Measurements from ENCODE around the gene RPA3.
A peak's percentile ranks its signal among the peaks of the same experiment; 100 is the strongest.
"Not testable (repeated sequence)": the region's sequence is repeated elsewhere in the genome, so short reads cannot be mapped to it uniquely, and the experiment has no call there.

RPA3 gene

DNA sequence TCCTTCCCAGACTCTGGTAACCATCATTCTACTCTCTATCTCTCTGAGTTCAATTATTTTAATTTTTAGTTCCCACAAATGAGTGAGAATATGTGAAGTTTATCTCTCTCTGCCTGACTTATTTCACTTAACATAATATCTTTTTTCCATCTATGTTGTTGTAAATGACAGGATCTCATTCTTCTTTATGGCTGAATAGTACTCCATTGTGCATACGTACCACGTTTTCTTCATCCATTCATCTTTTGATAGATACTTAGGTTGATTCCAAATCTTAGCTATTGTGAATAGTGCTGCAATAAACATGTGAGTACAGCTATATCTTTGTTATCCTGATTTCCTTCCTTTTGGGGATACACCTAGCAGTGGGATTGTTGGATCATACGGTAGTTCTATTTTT is 23.9 kb downstream of the RPA3 start:
- no peak for DNase-seq (ENCODE audit: low spot score)

DNA sequence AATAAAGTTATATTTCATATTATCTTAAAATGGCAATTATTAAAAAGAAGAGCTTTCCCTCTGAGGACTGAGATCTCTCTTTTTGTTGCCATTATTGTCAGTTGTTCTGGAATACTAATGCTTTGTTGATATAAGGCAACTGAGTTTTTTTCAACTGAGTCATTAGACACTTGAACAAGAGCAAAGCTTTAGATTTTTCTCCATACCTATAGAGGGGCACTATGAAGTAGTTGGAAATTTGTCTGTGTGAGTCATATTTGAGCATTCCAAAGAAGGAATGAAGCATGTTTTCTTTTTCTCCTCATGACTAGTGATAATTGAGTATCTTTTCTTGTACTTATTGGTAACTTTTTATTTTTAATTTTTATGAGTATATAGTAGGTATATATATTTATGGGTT is 24.5 kb downstream of the RPA3 start:
- DNase-seq (ENCODE audit: low spot score): peak; percentile 73

DNA sequence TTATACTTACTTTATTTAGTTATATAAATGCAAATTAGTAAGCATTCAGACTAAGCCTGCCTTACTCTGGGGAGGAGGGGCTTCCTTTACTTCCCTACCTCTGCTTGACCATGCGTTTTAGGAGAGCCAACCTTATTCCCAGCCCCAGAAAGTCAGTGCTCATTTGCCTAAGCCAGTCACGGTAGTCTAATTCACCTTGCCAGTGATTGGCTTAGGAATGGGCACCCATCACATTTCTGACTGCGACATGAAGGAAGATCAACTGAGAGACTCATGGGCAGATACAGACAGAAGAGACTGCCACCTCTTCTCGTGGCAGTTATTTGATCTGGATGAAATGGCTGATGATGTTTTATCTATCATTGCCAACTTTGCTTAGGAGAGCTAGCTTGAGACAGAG is 29.5 kb downstream of the RPA3 start:
- DNase-seq (ENCODE audit: low spot score): no peak

DNA sequence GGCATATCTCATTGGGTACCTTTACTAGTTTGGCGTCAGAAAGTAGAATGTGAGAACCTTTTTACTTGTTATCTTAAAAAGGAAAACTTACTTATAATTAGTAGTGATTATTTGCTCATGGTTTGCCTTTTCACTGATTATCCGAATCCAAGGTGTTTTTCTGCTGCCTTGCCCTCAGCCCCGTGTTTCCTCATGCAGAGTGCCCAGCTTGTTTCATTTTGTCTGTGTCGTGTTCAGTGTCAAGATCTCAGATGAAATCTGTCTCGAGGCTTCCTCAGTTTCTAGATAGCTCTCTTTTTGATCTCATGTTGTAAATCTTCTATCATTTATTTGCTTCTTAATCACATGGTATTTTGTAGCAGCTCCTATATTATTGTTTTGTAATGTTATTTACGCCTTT is 30.1 kb downstream of the RPA3 start:
- DNase-seq (ENCODE audit: low spot score): no peak

DNA sequence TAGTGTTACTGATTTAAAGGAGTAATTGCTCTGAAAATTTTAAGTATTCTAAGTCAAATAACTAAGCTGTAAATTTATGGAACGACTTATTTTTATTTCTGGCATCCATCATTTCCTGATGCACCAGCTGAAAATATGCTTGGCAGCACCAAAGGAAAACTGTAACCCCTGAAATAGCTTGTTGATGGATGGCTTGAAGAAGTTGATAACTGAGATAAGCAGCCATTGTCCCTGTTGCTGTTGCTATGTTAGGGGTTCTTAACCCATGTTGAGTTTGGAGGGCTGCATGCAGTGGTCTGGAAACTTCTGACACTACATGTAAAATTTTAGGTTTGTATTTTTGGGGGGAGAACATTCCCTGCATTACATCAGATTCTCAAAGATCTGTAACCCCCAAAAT is 30.6 kb downstream of the RPA3 start:
- no peak for DNase-seq (ENCODE audit: low spot score)

DNA sequence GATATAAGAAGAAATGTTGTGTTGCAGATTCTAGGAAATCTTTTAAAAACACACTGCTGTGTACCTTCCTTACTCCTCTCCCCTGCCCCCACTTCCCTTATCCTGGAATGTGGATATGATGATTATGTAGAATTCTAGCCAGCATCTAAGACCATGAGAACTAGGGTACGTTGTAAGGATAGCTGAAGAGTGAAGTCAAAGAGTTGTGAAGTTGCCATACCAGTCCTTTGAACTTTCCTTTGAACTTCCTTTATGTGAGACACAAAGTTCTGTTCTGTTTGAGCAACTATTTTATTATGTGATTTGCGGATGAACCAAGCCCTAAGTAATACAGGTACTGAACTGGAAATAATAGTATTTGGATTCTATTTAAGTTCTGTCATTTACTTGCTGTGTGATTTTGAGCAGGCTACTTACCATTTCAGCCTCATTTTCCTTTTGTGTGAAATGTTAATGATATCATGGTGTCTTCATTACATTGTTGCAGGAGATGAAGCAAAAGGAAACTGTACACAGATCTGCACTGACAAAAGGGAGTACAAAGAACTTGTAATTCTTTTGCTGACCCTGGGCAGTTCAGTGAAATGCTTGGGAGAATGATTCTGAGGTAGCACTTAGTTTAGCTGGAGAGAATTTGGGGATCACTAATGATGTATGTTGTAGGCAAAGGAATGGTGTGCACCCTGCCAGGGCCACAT is 31.4 kb downstream of the RPA3 start:
- no peak for DNase-seq (ENCODE audit: low spot score)

DNA sequence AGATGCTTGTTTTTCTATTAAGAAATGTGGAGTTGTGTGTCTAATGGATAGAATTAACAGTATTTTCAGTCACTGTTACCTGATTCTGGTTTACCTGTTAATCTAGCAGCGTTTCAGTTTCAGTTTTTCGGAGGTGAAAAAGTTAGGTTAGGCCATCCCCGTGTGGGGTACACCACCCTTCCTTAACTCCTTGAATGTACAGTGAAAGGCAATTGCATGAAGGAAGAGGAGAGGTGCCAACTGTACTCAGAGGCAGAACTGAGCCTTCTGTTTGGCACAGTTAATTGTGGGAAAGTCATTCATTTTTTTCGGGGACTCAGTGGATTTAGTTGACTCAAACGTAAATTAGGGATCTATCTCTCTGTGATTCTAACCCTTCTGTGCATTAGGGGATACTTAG is 35.5 kb downstream of the RPA3 start:
- DNase-seq (ENCODE audit: low spot score): no peak

DNA sequence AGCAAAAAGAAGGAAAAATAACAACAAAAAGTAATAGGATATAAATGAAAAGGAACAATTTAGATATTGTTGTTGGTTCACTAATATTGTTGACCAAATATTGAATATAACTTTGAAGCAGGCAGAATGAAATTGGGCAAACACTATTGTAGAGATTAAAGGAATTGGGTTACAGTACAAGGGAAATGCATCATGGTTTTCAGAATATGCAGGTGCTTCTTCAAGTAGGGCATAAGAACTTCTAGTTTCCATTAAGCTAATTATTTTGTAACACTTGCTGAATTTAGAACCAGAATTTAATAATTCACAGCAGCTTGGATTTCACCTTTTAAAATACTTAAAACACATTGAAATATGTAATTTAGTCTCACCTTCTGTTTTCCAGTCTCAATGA is 36.5 kb downstream of the RPA3 start:
- no peak for DNase-seq (ENCODE audit: low spot score)

DNA sequence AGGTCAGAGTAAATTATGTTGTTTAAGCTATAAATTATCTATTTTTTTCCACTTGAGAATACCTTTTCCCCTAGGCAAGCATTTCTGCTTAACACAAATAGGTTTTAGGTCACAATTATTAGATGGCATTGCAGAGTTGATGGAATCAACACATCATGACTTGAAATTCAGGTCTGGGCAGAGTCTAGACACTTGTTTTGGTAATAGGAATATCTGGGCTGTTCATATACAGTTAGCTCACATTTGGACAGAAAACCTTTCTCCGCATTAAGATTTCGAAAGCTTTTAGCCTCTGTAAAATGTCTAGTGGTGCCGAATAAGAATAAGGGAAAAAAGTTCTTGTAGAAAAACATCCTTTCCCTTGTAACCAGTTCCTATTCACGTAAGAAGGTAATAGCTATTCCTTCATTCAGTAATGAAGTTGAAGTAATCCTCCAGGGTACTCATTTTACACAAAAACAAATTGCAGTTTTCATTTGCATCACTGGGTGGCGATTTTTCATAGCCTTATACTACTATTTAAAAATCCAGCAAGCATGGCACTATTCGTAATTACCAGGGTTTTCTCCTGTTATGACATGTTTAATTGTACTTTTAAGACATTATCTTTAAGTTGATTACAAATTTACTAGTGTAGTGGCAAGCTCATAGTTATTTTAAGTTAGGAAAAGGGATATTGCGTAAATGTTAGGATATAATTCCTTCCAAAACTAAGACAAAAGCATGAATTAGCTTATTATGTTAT is 37.0 kb downstream of the RPA3 start:
- DNase-seq (ENCODE audit: low spot score): peak; percentile 48

DNA sequence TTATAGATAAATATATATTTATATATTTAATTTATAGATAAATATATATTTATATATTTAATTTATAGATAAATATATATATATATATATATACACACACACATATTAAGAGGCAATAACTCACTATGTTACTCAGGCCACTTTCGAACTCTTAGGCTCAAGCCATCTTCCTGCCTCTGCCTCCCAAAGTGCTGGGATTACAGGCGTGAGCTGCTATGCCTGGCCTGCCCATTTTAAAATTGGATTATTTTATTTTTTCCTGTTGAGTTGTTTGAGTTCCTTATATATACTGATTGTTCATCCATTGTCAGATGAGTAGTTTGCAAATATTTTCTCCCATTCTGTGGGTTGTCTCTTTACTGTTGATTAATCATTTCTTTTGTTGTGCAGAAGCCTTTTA is 38.8 kb downstream of the RPA3 start:
- DNase-seq (ENCODE audit: low spot score): not testable (repeated sequence)

DNA sequence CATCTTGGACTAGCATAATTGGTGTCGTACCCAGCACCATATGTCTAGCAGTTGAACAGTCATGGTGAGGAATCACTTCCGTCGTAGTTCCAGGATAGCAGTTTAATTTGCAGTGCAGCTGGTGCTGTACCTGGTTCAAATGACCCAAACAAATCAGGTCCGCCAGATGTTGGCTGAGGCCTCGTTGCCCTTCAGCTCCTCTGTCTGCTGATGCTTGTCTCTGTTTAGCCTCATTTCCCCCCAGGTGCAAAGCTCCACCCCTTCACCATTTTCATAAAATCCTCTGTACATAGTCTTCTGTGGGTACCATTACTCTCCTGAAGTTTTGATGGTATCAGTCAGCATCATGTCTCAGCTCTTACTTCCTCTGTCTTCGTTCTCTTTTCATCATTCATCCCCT is 42.7 kb downstream of the RPA3 start:
- DNase-seq (ENCODE audit: low spot score): no peak

DNA sequence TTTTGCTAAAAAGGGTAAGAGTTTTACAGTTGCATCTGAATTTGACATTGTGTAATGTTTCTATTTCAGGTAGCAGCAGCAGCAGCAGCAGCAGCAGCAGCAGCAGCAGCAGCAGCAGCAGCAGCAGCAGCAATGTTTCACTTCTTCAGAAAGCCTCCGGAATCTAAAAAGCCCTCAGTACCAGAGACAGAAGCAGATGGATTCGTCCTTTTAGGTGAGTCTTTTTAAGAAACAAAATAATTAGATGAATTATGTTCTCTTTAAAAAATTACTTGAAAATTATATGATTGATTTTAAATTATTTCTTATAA is 45.2 kb downstream of the RPA3 start:
- no peak for DNase-seq (ENCODE audit: low spot score)

DNA sequence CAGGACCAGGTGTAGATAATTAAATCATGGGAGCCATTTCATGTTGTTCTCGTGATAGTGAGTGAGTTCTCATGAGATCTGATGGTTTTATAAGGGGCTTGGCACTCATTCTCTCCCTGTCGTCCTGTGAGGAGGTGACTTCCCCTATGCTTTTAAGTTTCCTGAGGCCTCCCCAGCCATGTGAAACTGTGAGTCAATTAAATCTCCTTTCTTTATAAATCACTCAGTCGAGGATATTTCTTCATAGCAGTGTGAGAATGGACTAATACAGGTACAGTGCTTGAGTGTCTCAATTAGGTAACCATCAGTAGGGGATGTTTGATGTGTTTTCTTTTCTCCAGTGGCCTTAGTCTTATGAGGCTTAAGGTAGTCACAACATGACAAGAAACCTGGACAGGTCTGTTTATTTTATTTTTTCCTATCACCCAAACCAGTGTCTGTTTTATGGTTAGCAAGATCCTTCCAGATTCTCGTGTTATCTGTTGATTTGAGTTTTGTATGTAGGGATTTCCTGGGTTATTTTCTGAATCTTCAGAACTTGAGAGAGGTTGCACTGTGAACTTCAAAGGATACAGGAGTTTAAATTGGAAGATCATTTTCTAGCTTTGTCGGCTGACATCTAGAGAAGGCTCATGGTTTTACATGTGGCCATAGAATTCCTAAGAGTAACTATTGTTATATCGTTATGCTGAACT is 45.7 kb downstream of the RPA3 start:
- DNase-seq (ENCODE audit: low spot score): no peak

DNA sequence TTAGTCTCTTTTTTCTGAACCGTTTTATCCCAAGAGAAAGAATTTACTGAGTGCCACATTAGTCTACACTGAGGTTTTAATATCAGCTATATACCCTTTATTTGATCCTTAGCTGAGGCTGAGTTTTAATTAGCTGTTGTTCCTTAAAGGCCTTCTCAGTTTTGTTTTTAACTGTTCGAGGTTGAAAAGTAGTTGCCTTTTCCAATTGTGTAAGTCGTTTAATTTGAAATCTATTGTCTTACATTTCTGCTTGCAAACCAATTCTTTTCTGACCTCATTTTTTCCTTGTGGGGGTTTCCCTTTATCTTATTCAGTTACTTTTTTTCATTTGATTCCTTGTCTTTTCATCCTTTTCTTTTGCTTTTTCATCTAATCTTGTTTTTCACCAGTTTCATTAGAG is 47.0 kb downstream of the RPA3 start:
- DNase-seq (ENCODE audit: low spot score): no peak

DNA sequence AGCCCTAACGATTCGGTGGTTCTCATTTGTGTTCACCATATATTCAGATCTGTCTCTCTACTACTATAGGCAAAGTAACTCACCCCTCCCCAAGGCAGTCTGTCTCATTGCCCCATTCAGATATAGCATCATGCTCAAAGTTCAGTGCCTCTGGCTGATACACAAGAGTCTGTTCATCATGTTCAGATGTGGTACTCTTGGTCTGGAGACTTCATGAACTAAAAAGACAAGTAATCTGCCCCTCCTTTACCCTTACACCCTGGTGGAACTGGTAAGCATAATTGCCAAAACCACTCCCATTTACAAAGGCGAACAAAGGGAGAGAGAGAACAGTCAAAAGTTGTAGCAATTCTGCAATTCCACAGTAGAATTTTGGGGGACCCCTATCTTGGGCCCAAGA is 47.9 kb downstream of the RPA3 start:
- no peak for DNase-seq (ENCODE audit: low spot score)

DNA sequence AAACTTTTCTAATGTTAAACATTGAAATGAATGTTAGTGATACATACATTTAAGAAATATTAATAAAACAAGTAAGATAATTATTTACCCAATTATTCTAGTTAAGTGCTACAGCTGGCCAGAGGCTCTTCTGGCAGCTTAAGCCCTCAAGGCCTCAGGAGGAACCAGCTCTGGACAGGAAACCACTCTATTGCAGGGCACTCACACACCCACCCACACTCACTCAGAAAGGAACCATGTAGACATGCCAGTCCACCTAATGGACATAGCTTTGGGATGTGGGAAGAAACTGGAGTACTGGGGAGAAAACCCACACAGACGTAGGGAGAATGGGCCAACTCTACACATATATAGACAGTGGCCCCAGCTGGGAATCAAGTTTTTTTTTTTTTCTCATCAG is 49.7 kb downstream of the RPA3 start:
- DNase-seq (ENCODE audit: low spot score): no peak

DNA sequence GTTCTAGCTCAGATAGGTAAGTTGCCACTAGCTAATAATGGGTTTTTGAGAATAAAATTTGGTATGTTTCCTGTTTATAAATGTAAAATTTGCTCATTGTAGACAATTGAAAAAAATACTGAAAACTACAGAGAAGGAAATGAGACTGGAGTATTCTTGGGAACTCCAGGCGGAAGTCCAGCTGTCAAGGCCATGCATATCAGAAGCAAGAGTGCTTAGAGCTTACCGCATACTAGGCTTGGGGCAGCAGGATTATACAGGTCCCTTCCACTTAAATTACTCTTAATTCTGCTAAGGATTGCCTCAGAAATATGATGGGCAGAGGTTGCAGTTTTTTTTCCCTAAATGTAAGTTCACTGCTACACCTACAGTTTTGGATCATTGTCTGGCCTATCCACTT is 51.2 kb downstream of the RPA3 start:
- DNase-seq (ENCODE audit: low spot score): no peak

DNA sequence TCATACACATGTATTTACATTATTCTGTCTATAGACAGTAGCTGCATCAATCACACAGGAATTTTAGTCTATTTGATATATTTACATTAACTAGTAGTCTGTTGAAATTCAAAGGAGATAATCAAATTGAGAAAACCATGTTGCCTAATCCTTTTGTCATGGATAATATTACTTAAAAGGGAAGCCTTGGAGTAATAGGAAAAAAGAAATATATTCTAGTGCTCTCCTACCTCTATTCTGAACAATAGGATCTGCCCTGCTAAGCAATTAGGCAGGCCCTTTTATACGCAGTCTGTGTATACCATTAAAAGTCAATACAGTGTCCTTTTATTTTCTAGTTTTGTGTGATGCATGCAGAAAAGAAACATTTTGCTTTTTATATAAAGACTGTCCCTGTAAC is 53.4 kb downstream of the RPA3 start:
- DNase-seq (ENCODE audit: low spot score): no peak

DNA sequence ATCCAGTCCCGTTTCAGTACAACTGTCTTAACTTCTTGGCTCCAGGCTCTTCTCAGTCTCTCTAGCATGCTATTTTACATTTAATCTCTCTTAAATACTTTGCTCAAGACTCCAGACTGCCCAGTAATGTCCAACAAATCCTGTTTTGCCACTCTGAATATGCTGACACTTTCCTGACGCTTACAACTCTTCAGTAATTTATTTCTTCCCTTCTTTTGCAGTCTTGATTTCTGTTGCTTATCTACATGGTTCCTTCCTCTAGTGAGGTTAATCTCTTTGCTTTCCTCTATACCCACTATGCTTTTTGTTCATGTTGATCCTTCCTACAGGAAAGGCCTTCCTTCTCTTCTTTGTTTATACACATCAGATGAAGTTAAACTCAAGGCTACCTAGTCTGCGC is 54.1 kb downstream of the RPA3 start:
- DNase-seq (ENCODE audit: low spot score): no peak

DNA sequence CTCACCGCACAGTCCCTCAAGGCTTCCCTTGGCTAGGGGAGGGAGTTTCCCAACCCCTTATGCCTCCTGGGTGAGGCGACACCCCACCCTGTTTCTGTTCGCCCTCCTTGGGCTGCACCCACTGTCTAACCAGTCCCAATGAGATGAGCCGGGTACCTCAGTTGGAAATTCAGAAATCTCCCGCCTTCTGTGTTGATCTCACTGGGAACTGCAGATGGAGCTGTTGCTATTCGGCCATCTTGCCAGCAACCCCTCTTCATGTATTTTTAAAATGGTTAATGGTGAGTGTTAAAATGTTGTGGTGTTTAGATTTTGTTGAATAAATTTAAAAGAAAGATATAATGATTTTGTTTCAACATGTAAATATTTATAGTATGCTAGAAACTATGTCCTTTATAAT is 55.9 kb downstream of the RPA3 start:
- DNase-seq (ENCODE audit: low spot score): no peak

DNA sequence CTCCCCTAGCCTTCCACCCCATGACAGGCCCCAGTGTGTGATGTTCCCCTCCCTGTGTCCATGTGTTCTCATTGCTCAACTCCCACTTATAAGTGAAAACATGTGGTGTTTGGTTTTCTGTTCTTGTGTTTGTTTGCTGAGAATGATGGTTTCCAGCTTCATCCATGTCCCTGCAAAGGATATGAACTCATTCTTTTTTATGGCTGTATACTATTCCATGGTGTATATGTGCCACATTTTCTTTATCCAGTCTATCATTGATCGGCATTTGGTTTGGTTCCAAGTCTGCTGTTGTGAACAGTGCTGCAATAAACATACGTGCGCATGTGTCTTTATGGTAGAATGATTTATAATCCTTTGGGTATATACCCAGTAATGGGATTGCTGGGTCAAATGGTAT is 61.9 kb downstream of the RPA3 start:
- not testable (repeated sequence) for DNase-seq (ENCODE audit: low spot score)

DNA sequence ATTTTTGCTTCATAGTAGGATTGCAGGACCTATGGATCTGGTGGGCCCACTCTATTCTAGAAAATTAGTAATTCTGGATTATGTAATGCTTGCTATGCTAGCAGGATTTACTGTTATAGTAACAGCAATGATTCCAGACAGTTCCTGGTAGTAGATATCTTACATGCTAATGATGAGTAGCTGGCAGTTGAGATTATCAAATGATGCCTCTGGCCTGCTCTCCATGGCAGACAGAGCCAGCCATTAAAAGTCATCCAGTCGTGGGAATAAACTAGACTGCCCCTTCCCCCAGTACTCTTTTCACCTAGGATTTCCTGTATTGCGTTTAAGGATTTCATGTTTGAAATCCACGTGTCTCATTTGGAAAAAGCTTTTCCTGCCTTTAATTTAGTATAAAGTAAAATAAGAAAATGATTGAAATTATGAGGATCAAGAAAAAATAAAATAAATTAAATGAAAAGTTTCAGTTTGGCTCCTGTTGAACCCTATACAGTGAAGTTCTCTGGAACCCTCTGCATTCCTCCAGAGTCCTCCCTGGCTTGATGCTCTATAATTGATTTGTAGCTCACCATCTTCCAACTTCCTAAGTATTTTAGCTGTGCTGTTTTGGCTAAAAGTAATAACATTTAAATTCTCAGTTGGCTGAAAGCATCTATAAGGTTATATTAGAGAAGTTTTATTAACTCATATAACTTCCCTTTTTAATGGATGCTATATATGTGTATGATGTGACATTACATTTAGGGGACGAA is 63.3 kb downstream of the RPA3 start:
- no peak for DNase-seq (ENCODE audit: low spot score)
